Mucosa of descending colon (tissue), 3 donors: ENCODE measurements around the gene TOR4A. TPM values are rescaled to one million over a fixed set of nuclear protein-coding genes. Genes with fewer than 3 reads are reported as not detected.
A peak's percentile ranks its signal among the peaks of the same experiment; 100 is the strongest.

Experiments
- ATAC-seq: fragments of 200-7000 bp; cut with Tn5 transposase; one replicate; pipeline ENCODE4 v1.9.1; 2020; ENCODE audit warnings: mild to moderate bottlenecking, moderate library complexity
- DNase-seq, 3 donors: peaks; one replicate each; pipeline ENCODE4 v3.0.0-alpha.2; 2020
- H3K36me3 ChIP-seq: fragments of 200-600 bp; one replicate; pipeline ENCODE4 v1.8.0; 2021; ENCODE audit warnings: low read depth, mild to moderate bottlenecking
- H3K4me1 ChIP-seq: fragments of 200-600 bp; one replicate; pipeline ENCODE4 v1.8.0; 2021; ENCODE audit warnings: low read depth, mild to moderate bottlenecking
- H3K4me3 ChIP-seq: fragments of 200-600 bp; one replicate; pipeline ENCODE4 v1.8.0; 2021; ENCODE audit warnings: mild to moderate bottlenecking
- H3K9me3 ChIP-seq: fragments of 200-600 bp; one replicate; pipeline ENCODE4 v1.8.0; 2021; ENCODE audit warnings: mild to moderate bottlenecking
- CTCF ChIP-seq: fragments of 200-600 bp; IDR thresholded peaks from one replicate; pipeline ENCODE4 v1.8.0; 2022; ENCODE audit warnings: antibody characterized with exemption, mild to moderate bottlenecking
- intact Hi-C, 2 donors: fragments of 100-400 bp; cut with DNase I in 1 of 2; cut with micrococcal nuclease in 1 of 2; formaldehyde crosslinking; loops; one replicate each; pipeline versions ENCODE4 v1.11.0 to v1.11.1; 2022; cut with DNase I, micrococcal nuclease
- total RNA-seq, 3 donors: library from RNA; stranded (reverse); fragmentation: NEBNext Ultra II Directional in 2 of 3; extraction: Animal tissue kit (Norgen Biotek cat#: 25700) in 2 of 3; gene quantifications; one replicate each; pipeline versions ENCODE4 v1.2.1 to v1.2.4, GENCODE V29; 2021 to 2023
- donor health status: DM: no; HTN: no; CAD: no; lungs with moderate emphysema.
- donor health status: DM: no; HTN: no; CAD: no.
- donor health status: DM: no; HTN: yes; CAD: no.

Gene TOR4A
- total RNA-seq, 3 donors from 2014 or later, result 23.3 to 48.6 (median 45.3) TPM

- DNase-seq, result peak in 1 of 3 donors; percentile 26
- Histone ChIP-seq H3K4me3 (no peak overlapping the region), H3K9me3 (no peaks in the 10 kb centered on the region), H3K36me3 (no peaks in the 10 kb centered on the region), H3K4me1 (peaks cover 34% of the 10 kb centered on the region)
- intact Hi-C loops, result no loop called here
- peak; percentile 13 for ATAC-seq
- TF ChIP-seq CTCF, result no peak
Observed at GRCh38 chr9:137233143-137233980, 44.2 kb upstream of the TOR4A start.

- Histone ChIP-seq H3K9me3 (no peaks in the 10 kb centered on the region), H3K4me1 (peaks cover 37% of the 10 kb centered on the region), H3K4me3 (no peak overlapping the region), H3K36me3 (no peaks in the 10 kb centered on the region)
- no peak for ATAC-seq
- no peak for TF ChIP-seq CTCF
- DNase-seq, result no peak
- intact Hi-C loops, result no loop called here
Observed at GRCh38 chr9:137234055-137234697, 43.4 kb upstream of the TOR4A start.

- H3K4me3 ChIP-seq, result no peak overlapping the region
- no peaks in the 10 kb centered on the region for H3K36me3 ChIP-seq
- intact Hi-C loops, result loop anchor here (5.0 kb wide), 1 partner anchor 118 kb away; no protein-coding TSS in a partner anchor
- peaks cover 43% of the 10 kb centered on the region for H3K4me1 ChIP-seq
- ATAC-seq, result no peak
- TF ChIP-seq CTCF, result no peak
- no peak for DNase-seq
- no peaks in the 10 kb centered on the region for H3K9me3 ChIP-seq
Observed at GRCh38 chr9:137234758-137235423, 42.6 kb upstream of the TOR4A start.

- no peak overlapping the region for H3K4me3 ChIP-seq
- no peak for TF ChIP-seq CTCF
- intact Hi-C loops, result loop anchor here (5.0 kb wide), 1 partner anchor 118 kb away; no protein-coding TSS in a partner anchor
- no peaks in the 10 kb centered on the region for H3K9me3 ChIP-seq
- ATAC-seq (no peak), DNase-seq (peak in 1 of 3 donors; percentile 19)
- H3K36me3 ChIP-seq, result no peaks in the 10 kb centered on the region
- H3K4me1 ChIP-seq, result peaks cover 41% of the 10 kb centered on the region
Observed at GRCh38 chr9:137235424-137236237, 41.9 kb upstream of the TOR4A start.
